ENCODE data around the gene C18orf32.
"Not testable (repeated sequence)": the region's sequence is repeated elsewhere in the genome, so short reads cannot be mapped to it uniquely, and the experiment has no call there.

Gene C18orf32

GRCh38 chr18:49520661-49521145, 33.7 kb upstream of the C18orf32 start:
- H3K9me3 ChIP-seq (ENCODE audit: low read length): no peaks in the 10 kb centered on the region
- no peaks in the 10 kb centered on the region for H3K4me1 ChIP-seq (ENCODE audit: insufficient read depth, low read length)
- H3K4me3 ChIP-seq (ENCODE audit: low read depth in 1 of 2, low read length in 2 of 2): no peak overlapping the region
- no peak overlapping the region for H3K9ac ChIP-seq (ENCODE audit: low read length)
- H3K36me3 ChIP-seq (ENCODE audit: insufficient read depth, low read length): no peaks in the 10 kb centered on the region
- H3K27me3 ChIP-seq (ENCODE audit: control insufficient read depth in 1 of 2, insufficient read depth in 2 of 2, low read length in 2 of 2): no peaks in the 10 kb centered on the region
- H3K27ac ChIP-seq (ENCODE audit: low read depth, low read length): no peak overlapping the region

- H3K36me3 ChIP-seq (ENCODE audit: insufficient read depth, low read length): no peaks in the 10 kb centered on the region
- no peak overlapping the region for H3K9ac ChIP-seq (ENCODE audit: low read length)
- no peak overlapping the region for H3K27ac ChIP-seq (ENCODE audit: low read depth, low read length)
- no peak overlapping the region for H3K4me3 ChIP-seq (ENCODE audit: low read depth in 1 of 2, low read length in 2 of 2)
- H3K4me1 ChIP-seq (ENCODE audit: insufficient read depth, low read length): no peaks in the 10 kb centered on the region
- no peaks in the 10 kb centered on the region for H3K9me3 ChIP-seq (ENCODE audit: low read length)
- H3K27me3 ChIP-seq (ENCODE audit: control insufficient read depth in 1 of 2, insufficient read depth in 2 of 2, low read length in 2 of 2): no peaks in the 10 kb centered on the region
Measured at GRCh38 chr18:49519101-49519971, 32.3 kb upstream of the C18orf32 start.

- H3K27ac ChIP-seq (ENCODE audit: low read depth, low read length): no peak overlapping the region
- H3K36me3 ChIP-seq (ENCODE audit: insufficient read depth, low read length): no peaks in the 10 kb centered on the region
- H3K9ac ChIP-seq (ENCODE audit: low read length): no peak overlapping the region
- H3K9me3 ChIP-seq (ENCODE audit: low read length): no peaks in the 10 kb centered on the region
- no peaks in the 10 kb centered on the region for H3K27me3 ChIP-seq (ENCODE audit: control insufficient read depth in 1 of 2, insufficient read depth in 2 of 2, low read length in 2 of 2)
- no peaks in the 10 kb centered on the region for H3K4me1 ChIP-seq (ENCODE audit: insufficient read depth, low read length)
- no peak overlapping the region for H3K4me3 ChIP-seq (ENCODE audit: low read depth in 1 of 2, low read length in 2 of 2)
Measured at GRCh38 chr18:49517483-49517882, 30.4 kb upstream of the C18orf32 start.

GRCh38 chr18:49515516-49515915, 28.5 kb upstream of the C18orf32 start:
- Histone ChIP-seq H3K27me3 (ENCODE audit: control insufficient read depth in 1 of 2, insufficient read depth in 2 of 2, low read length in 2 of 2) (no peaks in the 10 kb centered on the region), H3K9ac (ENCODE audit: low read length) (no peak overlapping the region), H3K27ac (ENCODE audit: low read depth, low read length) (no peak overlapping the region), H3K4me1 (ENCODE audit: insufficient read depth, low read length) (no peaks in the 10 kb centered on the region), H3K36me3 (ENCODE audit: insufficient read depth, low read length) (no peaks in the 10 kb centered on the region), H3K4me3 (ENCODE audit: low read depth in 1 of 2, low read length in 2 of 2) (no peak overlapping the region), H3K9me3 (ENCODE audit: low read length) (no peaks in the 10 kb centered on the region)

GRCh38 chr18:49515003-49515402, 28.0 kb upstream of the C18orf32 start:
- H3K9me3 ChIP-seq (ENCODE audit: low read length); H3K36me3 ChIP-seq (ENCODE audit: insufficient read depth, low read length); H3K4me3 ChIP-seq (ENCODE audit: low read depth in 1 of 2, low read length in 2 of 2); H3K4me1 ChIP-seq (ENCODE audit: insufficient read depth, low read length); H3K9ac ChIP-seq (ENCODE audit: low read length); H3K27ac ChIP-seq (ENCODE audit: low read depth, low read length); H3K27me3 ChIP-seq (ENCODE audit: control insufficient read depth in 1 of 2, insufficient read depth in 2 of 2, low read length in 2 of 2): not testable (repeated sequence)

GRCh38 chr18:49514577-49514976, 27.5 kb upstream of the C18orf32 start:
- Histone ChIP-seq H3K4me1 (ENCODE audit: insufficient read depth, low read length) (no peaks in the 10 kb centered on the region), H3K9me3 (ENCODE audit: low read length) (no peaks in the 10 kb centered on the region), H3K27me3 (ENCODE audit: control insufficient read depth in 1 of 2, insufficient read depth in 2 of 2, low read length in 2 of 2) (no peaks in the 10 kb centered on the region), H3K36me3 (ENCODE audit: insufficient read depth, low read length) (no peaks in the 10 kb centered on the region), H3K27ac (ENCODE audit: low read depth, low read length) (no peak overlapping the region), H3K9ac (ENCODE audit: low read length) (no peak overlapping the region), H3K4me3 (ENCODE audit: low read depth in 1 of 2, low read length in 2 of 2) (no peak overlapping the region)

GRCh38 chr18:49512876-49513275, 25.8 kb upstream of the C18orf32 start:
- not testable (repeated sequence) for H3K9me3 ChIP-seq (ENCODE audit: low read length); H3K27me3 ChIP-seq (ENCODE audit: control insufficient read depth in 1 of 2, insufficient read depth in 2 of 2, low read length in 2 of 2); H3K4me3 ChIP-seq (ENCODE audit: low read depth in 1 of 2, low read length in 2 of 2); H3K4me1 ChIP-seq (ENCODE audit: insufficient read depth, low read length); H3K9ac ChIP-seq (ENCODE audit: low read length); H3K36me3 ChIP-seq (ENCODE audit: insufficient read depth, low read length); H3K27ac ChIP-seq (ENCODE audit: low read depth, low read length)

GRCh38 chr18:49510393-49511115, 23.5 kb upstream of the C18orf32 start:
- no peaks in the 10 kb centered on the region for H3K27me3 ChIP-seq (ENCODE audit: control insufficient read depth in 1 of 2, insufficient read depth in 2 of 2, low read length in 2 of 2)
- H3K36me3 ChIP-seq (ENCODE audit: insufficient read depth, low read length): no peaks in the 10 kb centered on the region
- no peaks in the 10 kb centered on the region for H3K9me3 ChIP-seq (ENCODE audit: low read length)
- H3K9ac ChIP-seq (ENCODE audit: low read length): no peak overlapping the region
- no peaks in the 10 kb centered on the region for H3K4me1 ChIP-seq (ENCODE audit: insufficient read depth, low read length)
- no peak overlapping the region for H3K27ac ChIP-seq (ENCODE audit: low read depth, low read length)
- H3K4me3 ChIP-seq (ENCODE audit: low read depth in 1 of 2, low read length in 2 of 2): no peak overlapping the region

GRCh38 chr18:49506438-49506837, 19.4 kb upstream of the C18orf32 start:
- H3K36me3 ChIP-seq (ENCODE audit: insufficient read depth, low read length); H3K4me3 ChIP-seq (ENCODE audit: low read depth in 1 of 2, low read length in 2 of 2); H3K9me3 ChIP-seq (ENCODE audit: low read length); H3K9ac ChIP-seq (ENCODE audit: low read length); H3K27me3 ChIP-seq (ENCODE audit: control insufficient read depth in 1 of 2, insufficient read depth in 2 of 2, low read length in 2 of 2); H3K4me1 ChIP-seq (ENCODE audit: insufficient read depth, low read length); H3K27ac ChIP-seq (ENCODE audit: low read depth, low read length): not testable (repeated sequence)

GRCh38 chr18:49503931-49504330, 16.9 kb upstream of the C18orf32 start:
- no peak overlapping the region for H3K4me3 ChIP-seq (ENCODE audit: low read depth in 1 of 2, low read length in 2 of 2)
- H3K27me3 ChIP-seq (ENCODE audit: control insufficient read depth in 1 of 2, insufficient read depth in 2 of 2, low read length in 2 of 2): peaks cover 0 to 6% of the 10 kb centered on the region in 2 donors
- no peaks in the 10 kb centered on the region for H3K9me3 ChIP-seq (ENCODE audit: low read length)
- no peaks in the 10 kb centered on the region for H3K4me1 ChIP-seq (ENCODE audit: insufficient read depth, low read length)
- H3K9ac ChIP-seq (ENCODE audit: low read length): no peak overlapping the region
- H3K36me3 ChIP-seq (ENCODE audit: insufficient read depth, low read length): no peaks in the 10 kb centered on the region
- no peak overlapping the region for H3K27ac ChIP-seq (ENCODE audit: low read depth, low read length)

- H3K9me3 ChIP-seq (ENCODE audit: low read length): no peaks in the 10 kb centered on the region
- H3K9ac ChIP-seq (ENCODE audit: low read length): no peak overlapping the region
- H3K27ac ChIP-seq (ENCODE audit: low read depth, low read length): no peak overlapping the region
- peaks cover 0 to 6% of the 10 kb centered on the region in 2 donors for H3K27me3 ChIP-seq (ENCODE audit: control insufficient read depth in 1 of 2, insufficient read depth in 2 of 2, low read length in 2 of 2)
- no peak overlapping the region for H3K4me3 ChIP-seq (ENCODE audit: low read depth in 1 of 2, low read length in 2 of 2)
- no peaks in the 10 kb centered on the region for H3K36me3 ChIP-seq (ENCODE audit: insufficient read depth, low read length)
- no peaks in the 10 kb centered on the region for H3K4me1 ChIP-seq (ENCODE audit: insufficient read depth, low read length)
Measured at GRCh38 chr18:49500201-49500921, 13.3 kb upstream of the C18orf32 start.
